GM21723 (cell line): ENCODE data around the gene MAN1C1.

ENCODE experiments used
- ATAC-seq: cut with Tn5 transposase; IDR thresholded peaks from one replicate; pipeline ENCODE4 v1.9.1; 2021; ENCODE audit warnings: mild to moderate bottlenecking, moderate library complexity; ENCODE audit not compliant: unreplicated experiment

The MAN1C1 gene

DNA sequence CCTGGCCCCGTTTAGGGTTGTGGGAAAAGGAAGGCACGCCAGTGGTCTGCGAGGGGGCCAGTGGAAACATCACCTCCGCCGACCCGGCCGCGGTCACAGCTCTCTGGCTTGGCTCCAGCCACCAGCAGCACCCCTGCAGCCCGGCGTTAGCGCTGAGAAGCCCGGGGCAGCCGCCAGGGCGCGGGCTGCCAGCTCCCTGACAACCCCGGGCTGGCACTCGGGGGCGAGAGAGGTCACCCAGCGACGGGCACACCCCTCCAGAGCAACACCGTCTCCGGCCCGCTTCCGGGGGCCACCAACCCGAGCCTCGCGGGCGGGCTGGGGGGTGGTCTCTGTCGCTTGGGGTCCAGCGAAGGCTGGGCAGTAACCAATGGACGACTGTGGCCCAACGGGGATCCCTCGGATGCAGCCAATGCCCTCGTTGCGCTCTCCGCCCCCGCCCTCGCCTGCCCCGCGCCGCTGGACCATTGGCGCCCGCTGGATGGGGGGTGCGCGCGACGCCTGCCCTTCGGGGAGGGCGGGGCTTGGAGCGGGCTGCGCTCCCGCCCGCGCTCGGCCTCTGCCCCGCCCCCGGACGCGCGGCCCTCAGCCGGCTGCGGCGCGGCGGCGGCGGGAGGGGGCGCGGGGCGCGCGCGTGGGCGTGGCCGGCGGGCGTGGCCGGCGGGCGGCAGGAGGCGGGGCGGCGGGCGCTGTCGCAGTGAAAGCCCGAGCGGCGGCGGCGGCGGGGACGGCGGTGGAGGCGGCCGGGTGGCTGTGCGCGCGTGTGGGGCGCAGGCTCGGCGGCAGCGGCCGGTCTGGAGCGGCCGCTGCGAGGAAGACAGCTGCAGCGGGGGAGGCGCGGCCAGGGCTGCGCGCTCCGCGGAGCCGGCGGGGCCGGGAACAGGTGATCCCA lies at the start of gene MAN1C1:
TSS of gene MAN1C1 (plus strand) at position 697 of the 892 bp plus-strand sequence. CDS start 1,007 bp downstream, outside the sequence.
- peak; percentile 53 for ATAC-seq

DNA sequence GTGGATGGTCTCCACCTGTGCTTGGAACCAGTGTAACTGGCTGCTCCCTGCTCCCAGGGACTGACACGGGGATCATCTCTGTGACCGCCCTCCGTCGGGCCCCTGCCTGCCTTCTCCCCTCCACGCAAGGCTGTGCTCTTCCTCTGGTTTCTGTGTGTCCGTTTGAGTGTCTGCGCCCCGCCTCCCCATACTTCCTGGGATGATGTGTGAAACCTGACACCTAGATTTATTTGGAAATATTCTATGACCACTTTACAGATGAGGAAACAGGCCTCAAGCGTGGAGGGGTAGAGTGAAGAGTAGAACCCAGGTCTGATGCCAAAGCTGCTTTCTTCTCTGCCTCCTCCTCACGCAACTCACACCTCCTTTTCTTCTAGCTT lies 48.9 kb upstream of the MAN1C1 start:
- ATAC-seq, result no peak

GRCh38 chr1:25568090-25568833 lies 48.3 kb upstream of the MAN1C1 start:
- no peak for ATAC-seq

DNA sequence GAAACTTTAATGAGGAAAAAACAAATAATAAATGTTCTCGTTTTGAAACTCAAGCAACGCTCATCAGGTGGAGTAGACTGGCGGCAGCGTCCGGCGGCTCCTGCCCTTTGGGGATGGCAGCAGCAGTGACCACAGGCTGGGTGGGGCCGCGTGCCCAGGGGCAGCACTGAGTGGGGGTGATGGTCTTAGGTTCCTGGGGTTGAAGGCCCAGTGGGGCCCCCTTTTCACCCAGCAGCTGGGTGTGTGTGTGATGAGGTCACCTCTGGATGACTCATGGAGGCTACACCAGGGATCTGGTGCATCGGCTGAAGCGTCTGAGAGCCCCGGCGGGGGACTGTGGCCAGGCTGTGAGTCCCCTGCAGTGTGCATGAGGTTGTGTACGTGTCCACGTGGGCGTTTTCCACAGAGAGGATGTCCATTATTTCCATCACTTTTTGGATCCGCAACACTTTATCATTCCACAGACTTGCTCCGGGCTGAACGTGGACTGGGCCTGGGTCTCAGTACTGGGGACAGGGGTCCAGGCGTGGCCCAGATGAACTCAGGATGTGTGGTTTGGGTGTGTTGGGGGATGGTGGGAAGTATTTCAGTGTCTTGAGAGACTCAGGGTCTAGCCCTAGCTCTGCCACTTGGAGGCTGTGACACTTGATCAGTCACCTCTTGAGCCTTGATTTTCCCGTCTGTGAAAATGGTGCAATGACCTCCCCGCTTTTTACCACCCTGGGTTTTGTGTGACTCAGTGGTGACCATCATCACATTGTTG lies 47.6 kb upstream of the MAN1C1 start:
- ATAC-seq, result no peak

DNA sequence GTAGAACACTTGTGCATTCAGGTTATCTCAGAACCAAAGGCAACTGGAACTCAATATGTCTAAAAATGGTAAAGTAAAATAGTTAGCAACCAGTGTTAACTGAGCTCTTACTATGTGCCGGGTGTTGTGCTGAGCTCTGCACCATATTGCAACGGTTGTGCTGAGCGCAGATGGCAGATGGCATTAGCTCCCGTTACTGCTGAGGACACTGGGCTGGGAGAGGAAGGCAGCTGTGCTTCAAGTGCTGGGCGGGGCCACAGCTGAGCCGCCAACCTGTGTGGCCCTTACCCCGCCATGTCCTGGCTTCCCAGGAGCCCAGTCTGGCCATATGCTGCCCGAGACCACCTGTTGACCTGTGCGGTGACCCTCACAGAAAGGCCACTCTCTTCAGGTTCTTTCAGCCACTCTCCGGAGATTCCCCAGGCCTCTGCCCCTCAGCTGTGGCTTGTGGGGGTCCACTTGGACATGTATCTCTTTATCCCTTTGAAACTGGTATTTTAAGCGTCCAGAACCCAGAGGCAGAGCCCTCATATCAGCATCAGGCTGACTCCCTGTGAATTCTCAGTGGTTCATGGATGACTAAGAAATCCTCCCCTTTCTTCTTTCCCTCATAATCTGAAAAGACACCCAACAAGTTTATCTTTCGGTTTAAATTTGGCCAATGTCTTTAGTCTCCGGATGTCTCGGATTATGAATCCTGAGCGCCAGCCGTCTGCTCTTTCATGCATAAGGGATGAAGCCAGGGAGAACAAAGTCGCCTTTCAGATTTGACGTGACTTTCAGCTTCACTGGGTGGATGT lies 46.8 kb upstream of the MAN1C1 start:
- no peak for ATAC-seq

- ATAC-seq, result no peak
Observed at GRCh38 chr1:25570798-25571521, 45.6 kb upstream of the MAN1C1 start.

DNA sequence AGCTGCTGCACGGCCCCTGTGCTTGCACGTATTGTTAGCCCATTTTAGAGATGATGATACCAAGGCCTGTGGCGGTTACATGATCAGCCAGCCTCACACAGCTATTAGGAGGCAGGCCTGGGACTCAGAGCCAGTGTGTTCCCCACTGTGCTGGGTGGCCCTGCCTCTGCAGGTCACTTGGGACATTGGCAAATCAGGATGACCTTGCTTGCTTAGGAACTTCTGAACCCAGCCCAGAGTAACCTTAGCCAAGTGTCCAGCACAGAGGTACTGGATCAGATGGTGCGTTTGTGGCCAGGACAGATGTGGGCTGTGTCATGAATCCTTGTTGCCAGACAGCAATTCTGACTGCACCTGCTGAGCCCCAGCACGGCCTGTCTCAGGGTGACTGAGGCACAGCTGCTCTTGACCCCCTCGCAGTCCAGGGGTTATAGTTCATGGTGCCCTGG lies 45.0 kb upstream of the MAN1C1 start:
- ATAC-seq, result no peak

DNA sequence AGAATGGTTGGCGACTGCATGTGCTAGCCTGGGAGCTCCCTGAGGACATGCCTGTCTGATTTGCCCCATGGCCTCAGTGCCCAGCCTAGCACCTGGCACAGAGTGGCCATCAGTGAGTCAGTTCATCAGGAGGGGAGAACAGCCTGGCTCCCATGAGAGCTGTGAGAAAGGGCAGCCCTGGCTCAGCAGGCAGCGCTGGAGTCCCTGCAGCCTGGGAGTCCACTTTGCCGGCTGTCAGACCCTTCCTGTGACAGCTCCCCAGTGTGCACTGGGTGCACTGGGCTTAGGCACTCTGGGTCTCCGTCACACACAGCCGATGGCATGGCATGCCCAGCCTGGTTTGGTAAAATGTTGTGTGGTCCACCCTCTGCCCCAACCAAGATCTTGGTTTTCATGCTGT lies 44.5 kb upstream of the MAN1C1 start:
- ATAC-seq, result no peak

DNA sequence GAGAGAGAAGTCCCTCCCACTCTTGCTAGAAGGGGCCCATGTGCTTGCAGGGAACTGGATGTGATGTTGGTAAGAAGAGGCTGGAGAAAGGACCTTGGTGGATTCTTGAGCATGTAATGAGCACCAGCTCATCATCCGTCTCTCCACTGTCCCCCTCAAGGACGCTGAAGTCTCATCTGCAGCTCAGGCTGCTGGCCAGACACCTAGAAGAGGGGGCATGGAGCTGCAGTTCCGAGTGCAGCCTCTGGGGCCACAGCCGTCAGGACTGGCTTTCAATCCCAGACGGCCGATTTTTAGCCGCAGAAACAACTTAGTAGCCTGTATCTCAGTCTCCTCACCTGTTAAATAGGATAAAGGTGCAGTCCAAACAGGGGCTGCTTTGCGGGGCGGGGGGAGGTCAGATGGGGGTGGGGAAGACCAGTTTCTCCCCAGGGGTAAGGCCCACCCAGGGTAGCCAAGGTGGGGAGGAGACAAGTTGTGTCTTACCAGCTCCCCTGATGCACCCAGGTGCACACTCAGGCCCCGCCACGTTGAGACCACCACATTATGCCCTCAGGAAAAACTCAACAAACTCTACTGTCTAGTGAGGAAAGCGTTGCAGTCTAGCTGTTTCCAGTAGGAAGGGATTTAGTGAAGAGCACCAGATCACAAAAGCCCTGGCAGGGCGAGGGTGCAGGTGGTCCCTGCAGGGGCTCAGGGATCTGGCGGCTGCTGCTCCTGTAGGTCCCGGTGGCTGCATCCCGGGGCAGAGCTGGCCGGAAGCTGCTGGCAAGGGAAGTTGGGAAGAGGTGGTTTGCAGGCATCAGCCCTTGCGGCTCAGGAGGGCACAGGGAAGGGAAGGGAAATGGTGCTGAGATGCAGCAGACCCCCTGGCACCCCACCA lies 43.6 kb upstream of the MAN1C1 start:
- ATAC-seq, result no peak

- ATAC-seq, result no peak
Observed at GRCh38 chr1:25573591-25573930, 43.0 kb upstream of the MAN1C1 start.

- ATAC-seq, result no peak
Observed at GRCh38 chr1:25573961-25574360, 42.6 kb upstream of the MAN1C1 start.

DNA sequence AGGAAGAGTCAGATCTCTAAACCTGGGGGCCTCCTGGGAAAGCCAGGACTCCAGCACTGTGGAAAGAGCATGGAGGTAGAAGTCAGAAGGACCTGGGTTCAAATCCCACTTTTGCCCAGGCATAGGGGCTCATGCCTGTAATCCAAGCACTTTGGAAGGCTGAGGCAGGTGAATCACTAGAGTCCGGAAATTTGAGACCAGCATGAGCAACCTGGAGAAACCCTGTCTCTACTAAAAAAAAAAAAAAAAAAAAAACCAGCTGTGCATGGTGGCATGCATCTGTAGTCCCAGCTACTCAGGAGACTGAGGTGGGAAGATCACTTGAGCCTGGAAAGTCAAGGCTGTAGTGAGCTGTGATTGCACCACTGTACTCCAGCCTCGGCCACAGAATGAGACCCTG lies 41.4 kb upstream of the MAN1C1 start:
- ATAC-seq, result no peak

GRCh38 chr1:25576459-25577133 lies 40.0 kb upstream of the MAN1C1 start:
- ATAC-seq, result no peak

- ATAC-seq, result no peak
Observed at GRCh38 chr1:25577134-25577920, 39.3 kb upstream of the MAN1C1 start.

- ATAC-seq, result no peak
Observed at GRCh38 chr1:25579292-25580252, 37.0 kb upstream of the MAN1C1 start.

DNA sequence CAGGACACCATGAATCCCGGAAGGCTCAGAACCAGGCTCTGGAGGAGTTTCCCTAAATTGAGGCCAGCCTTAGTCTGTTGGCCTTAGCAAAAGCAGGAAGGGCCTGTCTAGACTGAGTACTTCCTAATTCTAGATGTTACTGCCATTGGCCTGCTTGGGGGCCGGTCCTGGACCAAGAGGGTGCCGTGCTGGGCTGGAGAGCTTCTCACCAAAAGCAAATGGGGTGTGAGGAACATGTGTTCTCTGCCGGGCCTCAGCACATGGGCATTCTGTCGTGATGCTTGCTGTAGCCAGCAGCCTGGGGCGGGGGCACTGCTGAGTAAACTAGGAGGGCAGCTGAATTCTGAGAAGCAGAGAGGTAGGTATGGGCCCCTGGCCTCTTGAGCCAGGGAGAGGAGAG lies 35.7 kb upstream of the MAN1C1 start:
- ATAC-seq, result no peak
